ENCODE measurements around the gene SLC25A21.
"Not testable (repeated sequence)": the region's sequence is repeated elsewhere in the genome, so short reads cannot be mapped to it uniquely, and the experiment has no call there.

SLC25A21 gene

DNA sequence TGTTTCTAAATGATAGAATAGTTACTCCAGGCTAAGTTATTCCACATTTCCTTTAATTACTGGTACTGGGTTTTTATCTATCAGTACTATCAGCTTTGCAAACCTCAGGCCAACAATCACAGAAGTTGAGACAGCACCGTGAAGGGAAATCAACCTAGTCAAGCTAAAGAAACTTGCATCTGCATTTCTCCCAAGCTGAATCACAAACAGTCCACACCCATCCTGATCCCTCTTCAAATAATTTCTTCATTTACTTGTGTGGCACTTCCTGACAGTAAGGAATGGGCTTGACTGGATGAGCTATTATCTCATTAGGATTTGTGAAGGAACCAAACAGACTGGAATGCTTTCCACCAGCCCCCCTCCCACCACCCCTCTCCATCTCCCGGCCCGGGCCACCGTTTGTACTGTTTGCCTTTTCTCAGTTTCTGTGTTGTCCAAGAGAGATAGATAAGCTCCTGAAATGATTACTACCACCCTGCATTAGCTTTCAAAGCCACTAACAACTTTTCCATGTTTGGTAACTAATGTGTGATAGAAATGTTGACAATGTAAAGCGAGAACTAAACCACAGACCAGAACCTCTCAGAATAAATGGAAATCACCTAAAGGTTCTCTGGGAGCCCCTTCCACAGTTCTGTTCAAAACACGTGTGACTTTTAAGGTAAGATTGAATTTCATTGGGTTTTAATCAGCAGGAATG, 236.3 kb downstream of the SLC25A21 start:
- no peak for DNase-seq

DNA sequence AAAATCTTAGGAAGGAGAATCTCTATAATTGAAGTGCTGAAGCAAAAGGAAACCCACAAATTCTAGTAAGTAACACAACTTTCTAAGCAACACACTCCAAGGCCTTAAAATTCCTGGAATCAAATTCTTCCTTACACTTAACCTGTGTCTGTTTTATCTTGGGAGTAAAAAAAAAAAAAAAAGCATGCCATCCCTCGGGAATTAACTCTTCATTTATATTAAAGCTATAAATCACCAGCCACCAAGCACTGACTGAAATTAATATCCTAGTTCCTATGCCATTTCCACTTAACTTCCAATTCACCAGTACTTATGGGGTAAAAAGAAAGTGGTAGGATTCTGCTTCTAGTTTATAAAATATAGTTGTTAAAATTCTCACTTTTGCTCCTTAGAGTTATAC, 238.1 kb downstream of the SLC25A21 start:
- no peak for DNase-seq

DNA sequence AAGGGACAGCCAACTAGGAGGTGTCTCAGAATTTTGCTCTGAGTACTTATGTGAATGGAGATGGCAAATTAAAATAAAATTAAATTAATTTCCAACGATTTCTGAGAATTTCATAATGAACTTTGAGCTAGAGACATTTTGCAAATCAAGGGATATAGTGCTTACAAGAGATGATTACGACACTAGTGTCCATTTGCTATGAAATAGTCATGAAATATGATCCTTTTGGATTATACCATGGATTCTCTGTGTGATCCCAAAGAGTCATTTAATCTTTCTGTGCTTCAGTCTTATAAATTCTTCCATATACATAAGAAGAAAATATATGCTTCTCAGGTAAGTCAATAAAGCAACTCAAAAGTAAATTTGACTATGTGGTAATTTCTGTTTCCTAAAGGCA, 240.6 kb downstream of the SLC25A21 start:
- DNase-seq: no peak

DNA sequence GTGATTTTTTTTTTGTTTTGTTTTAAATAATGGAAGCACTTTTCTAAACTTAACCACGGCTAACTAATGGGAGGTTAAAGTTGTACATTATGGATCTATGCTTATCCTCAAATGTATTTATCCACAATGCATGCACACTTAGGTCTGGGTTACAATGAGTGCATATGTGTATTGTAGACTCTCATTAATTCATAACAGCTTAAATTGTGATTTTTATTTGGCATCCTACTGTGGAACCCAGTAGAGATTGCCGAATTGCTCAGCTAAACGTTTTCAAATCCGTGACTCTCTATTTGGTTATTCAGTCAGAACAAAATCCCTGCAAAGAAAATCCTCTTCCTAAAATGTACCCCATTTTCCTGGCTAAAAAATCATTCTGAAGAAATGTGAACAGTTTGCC, 244.0 kb downstream of the SLC25A21 start:
- DNase-seq: no peak

DNA sequence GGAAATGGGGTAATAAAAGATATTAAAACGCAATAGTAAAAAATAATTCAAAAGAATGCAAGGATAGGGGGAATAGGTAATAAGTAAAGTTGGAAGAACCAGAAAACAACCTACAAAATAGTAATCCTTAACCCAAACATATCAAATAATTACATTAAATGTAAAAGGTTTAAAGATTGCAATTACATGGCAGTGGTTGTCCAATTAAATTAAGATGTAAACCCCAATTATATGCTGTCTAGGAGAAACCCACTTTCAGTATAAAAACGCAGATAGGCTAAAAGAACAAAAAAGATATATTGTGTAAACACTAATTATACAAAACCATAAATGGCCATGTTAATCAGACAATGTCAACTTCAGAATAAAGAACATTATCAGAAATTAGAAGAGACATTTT, 247.3 kb downstream of the SLC25A21 start:
- DNase-seq: no peak

GRCh38 chr14:36916668-36917067, 255.7 kb downstream of the SLC25A21 start:
- DNase-seq: no peak

- no peak for DNase-seq
Measured at GRCh38 chr14:36915081-36915480, 257.3 kb downstream of the SLC25A21 start.

GRCh38 chr14:36910578-36910977, 261.8 kb downstream of the SLC25A21 start:
- DNase-seq: no peak

- DNase-seq: no peak
Measured at GRCh38 chr14:36905272-36905888, 267.0 kb downstream of the SLC25A21 start.

DNA sequence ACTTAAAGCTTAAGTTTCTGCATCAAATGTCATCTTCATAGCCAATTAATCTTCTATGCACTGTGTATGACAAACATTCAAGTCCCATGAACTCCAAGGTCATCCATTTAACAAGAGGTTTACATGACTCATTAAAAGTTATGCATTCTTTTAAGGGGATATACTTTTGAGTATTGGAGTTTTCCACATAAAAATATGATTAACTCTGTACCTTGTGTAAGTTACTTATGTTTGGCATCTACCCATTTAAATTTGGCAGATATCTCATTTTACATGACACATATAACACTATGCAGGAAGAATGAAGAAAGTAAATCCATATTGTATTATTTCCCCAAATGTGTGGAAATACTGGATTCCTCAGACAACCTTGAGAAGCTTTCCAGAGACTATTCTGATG, 270.5 kb downstream of the SLC25A21 start:
- DNase-seq: no peak

- DNase-seq: no peak
Measured at GRCh38 chr14:36900846-36901245, 271.6 kb downstream of the SLC25A21 start.

DNA sequence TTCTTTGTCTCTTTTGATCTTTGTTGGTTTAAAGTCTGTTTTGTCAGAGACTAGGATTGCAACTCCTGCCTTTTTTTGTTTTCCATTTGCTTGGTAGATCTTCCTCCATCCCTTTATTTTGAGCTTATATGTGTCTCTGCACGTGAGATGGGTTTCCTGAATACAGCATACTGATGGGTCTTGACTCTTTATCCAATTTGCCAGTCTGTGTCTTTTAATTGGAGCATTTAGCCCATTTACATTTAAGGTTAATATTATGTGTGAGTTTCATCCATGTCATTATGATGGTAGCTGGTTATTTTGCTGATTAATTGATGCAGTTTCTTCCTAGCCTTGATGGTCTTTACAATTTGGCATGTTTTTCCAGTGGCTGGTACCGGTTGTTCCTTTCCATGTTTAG, 276.1 kb downstream of the SLC25A21 start:
- not testable (repeated sequence) for DNase-seq

DNA sequence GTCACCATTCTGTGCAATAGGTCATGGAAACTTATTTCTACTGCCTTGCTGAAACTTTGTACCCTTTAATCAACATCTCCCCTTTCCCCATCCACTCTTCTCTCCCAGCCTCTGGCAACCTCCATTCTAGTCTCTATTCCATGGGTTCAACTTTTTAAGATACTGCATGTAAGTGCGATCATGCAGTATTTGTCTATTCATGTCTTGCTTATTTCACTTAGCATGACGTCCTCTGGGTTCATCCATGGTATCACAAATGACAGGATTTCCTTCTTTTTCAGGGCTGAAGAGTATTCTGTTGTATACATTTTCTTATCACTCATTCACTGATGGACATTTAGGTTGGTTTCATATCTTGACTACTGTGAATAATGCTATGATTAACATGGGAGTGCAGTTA, 288.4 kb downstream of the SLC25A21 start:
- no peak for DNase-seq

- no peak for DNase-seq
Measured at GRCh38 chr14:36880276-36880675, 292.1 kb downstream of the SLC25A21 start.

DNA sequence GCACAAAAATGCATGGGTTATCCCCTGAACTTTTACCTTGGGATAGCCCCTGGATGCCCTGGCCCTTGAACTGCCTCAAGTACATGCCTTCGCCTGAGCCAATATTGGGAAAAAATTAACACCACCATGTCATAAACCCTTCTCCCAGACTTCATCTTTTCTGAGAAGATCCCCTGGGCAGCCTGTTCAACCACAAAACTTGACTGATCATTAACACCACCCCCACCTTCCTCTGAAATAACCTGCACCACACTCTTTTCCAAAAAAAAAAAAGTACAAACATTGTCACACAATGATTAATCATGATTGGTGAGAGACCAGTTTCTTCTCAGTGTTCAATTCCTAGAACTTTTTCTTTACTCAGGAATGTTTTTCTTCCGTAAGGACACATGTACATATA, 292.8 kb downstream of the SLC25A21 start:
- DNase-seq: no peak

DNA sequence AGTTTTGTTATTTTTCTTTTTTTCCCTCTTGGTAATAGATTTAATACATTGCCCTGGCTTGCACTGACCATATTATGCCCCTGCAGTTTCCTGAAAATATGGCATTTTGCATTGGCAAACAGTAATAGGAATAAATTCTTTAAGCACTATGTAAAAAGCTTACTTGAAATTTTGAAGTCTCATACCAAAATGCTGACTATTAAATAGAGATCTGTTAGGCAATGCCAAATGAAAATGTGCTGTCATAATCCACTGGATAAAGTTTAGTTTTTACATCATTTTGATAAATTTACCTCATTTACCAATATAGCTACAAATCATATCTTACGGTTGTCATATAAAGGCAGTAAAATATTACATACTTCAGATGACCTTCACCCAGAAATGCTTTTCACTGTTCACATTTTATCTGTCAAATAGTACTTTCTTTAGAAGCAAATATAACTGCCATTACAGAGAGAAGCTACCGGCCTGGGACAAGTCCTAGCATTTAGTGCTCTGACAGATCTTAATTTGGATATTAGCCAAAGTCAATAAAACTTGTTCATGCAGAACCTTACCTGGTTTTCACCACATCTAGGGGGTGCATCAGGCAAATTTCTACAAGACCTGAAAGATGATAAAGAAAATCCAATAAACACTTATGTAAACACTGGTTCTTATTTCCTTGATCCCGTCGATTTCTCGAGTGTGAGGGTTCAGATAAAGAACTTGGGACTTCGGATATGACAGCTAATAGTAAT, 297.8 kb downstream of the SLC25A21 start:
- no peak for DNase-seq

GRCh38 chr14:36870776-36871175, 301.6 kb downstream of the SLC25A21 start:
- no peak for DNase-seq

- DNase-seq: no peak
Measured at GRCh38 chr14:36869125-36869524, 303.3 kb downstream of the SLC25A21 start.

- no peak for DNase-seq
Measured at GRCh38 chr14:36866867-36867266, 305.5 kb downstream of the SLC25A21 start.

DNA sequence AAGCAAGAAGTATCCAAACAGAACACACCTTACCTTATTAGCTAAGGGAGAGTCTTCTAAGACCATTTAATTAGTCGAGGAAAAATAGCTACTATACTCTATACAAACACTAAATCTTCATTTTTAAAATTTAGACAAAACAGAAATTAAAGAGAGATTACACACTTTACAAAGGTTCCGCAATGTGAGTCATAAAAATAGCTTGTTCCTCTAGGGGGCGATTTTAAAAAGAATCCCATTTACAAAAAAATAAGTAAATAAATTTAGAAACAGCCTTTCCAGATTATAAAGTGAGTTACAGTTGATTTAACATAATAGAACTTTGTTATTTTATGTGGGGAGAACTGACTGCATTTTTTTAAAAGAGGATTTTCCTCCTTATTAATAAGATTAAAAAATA, 309.1 kb downstream of the SLC25A21 start:
- DNase-seq: no peak

DNA sequence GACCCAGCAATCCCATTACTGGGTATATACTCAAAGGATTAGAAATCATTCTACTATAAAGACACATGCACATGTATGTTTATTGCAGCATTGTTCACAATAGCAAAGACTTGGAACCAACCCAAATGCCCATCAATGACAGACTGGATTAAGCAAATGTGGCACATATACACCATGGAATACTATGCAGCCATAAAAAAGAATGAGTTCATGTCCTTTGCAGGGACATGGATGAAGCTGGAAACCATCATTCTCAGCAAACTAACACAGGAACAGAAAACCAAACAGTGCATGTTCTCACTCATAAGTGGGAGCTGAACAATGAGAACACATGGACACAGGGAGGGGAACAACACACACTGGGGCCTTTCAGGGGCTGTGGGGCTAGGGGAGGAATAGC, 310.2 kb downstream of the SLC25A21 start:
- not testable (repeated sequence) for DNase-seq

DNA sequence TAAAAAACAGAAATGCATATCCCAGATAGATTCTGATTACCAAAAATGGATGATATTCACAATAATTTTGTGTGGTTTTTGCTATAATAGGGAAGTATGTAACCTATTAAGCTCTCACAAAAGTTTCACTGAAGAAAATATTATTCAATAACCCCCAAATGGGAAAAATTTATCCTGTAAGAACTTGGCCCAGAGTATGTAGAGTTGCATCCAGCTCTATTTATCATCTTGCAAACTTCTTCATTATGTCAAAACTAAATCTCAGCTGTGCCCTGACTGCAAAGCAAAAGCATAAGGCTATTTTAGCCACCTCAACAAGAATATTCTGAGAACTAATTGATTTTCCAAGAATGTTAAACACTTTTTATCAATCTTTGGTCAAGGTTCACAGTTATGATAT, 311.6 kb downstream of the SLC25A21 start:
- DNase-seq: no peak

DNA sequence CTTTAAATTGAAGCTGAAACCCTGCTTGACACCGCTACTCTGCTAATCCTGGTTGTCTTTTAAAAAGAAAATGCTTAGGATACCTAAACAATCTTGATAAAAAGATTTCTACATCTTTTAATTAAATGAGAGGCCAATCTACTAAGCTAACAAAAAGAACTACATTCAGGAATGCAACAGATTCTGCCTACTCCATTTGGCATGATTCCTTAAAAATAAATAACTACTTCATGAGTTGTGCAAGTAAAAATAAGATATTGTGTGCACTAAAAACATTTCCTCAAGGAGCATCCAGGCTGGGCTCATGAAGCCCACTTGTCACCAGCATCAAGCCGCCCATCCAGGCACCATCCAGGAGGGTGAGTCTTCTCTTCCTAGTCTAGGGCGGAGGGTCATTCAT, 313.3 kb downstream of the SLC25A21 start:
- no peak for DNase-seq

GRCh38 chr14:36857842-36858445, 314.5 kb downstream of the SLC25A21 start:
- DNase-seq: no peak

All from CD4-positive, alpha-beta T cell treated with Interferon gamma for 1 hour (primary cell).